ENCODE data around the gene CCNF.

- TF ChIP-seq CTCF (IDR thresholded peaks at IDR 0.05) (no peak), POLR2A (IDR thresholded peaks at IDR 0.05) (no peak)
Observed at GRCh38 chr16:2494616-2495015, 65.4 kb downstream of the CCNF start.

Data from heart left ventricle (tissue), 13 donors.